ENCODE data around the gene KNOP1. TPM values are rescaled to one million over a fixed set of nuclear protein-coding genes. Genes with fewer than 3 reads are reported as not detected.

The KNOP1 gene
- total RNA-seq, 4 donors from 2014 or later = 4.1 to 9.2 (median 5.5) TPM

- Histone ChIP-seq H3K27me3 (no peaks in the 10 kb centered on the region), H3K4me1 (peaks cover 0 to 2% of the 10 kb centered on the region in 2 donors), H3K9me3 (no peaks in the 10 kb centered on the region), H3K4me3 (no peak overlapping the region), H3K36me3 (no peaks in the 10 kb centered on the region), H3K27ac (no peak overlapping the region)
- intact Hi-C loops (cut with DNase I; ENCODE audit: low total_unique reads) (no loop called here), in situ Hi-C loops (cut with MboI; ENCODE audit: low sequenced_read_pairs in 4 of 4) (no loop called here)
- TF ChIP-seq POLR2A (IDR thresholded peaks at IDR 0.05) (no peak), CTCF (IDR thresholded peaks at IDR 0.05 in 4 of 5, conservative IDR thresholded peaks at IDR 0.05 in 1 of 5) (no peak)
- ATAC-seq = no peak
- no peak for DNase-seq
These were observed 25.8 kb upstream of the KNOP1 start for GRCh38 chr16:19743816-19744159.

- H3K36me3 ChIP-seq = no peaks in the 10 kb centered on the region
- DNase-seq (no peak), ATAC-seq (no peak)
- intact Hi-C loops (cut with DNase I; ENCODE audit: low total_unique reads) = no loop called here
- H3K27me3 ChIP-seq = no peaks in the 10 kb centered on the region
- TF ChIP-seq POLR2A (IDR thresholded peaks at IDR 0.05) = no peak
- TF ChIP-seq CTCF (IDR thresholded peaks at IDR 0.05 in 4 of 5, conservative IDR thresholded peaks at IDR 0.05 in 1 of 5) = no peak
- no peak overlapping the region for H3K4me3 ChIP-seq
- no peaks in the 10 kb centered on the region for H3K9me3 ChIP-seq
- H3K27ac ChIP-seq = no peak overlapping the region
- H3K4me1 ChIP-seq = no peaks in the 10 kb centered on the region
- in situ Hi-C loops (cut with MboI; ENCODE audit: low sequenced_read_pairs in 4 of 4) = no loop called here
These were observed 23.3 kb upstream of the KNOP1 start for GRCh38 chr16:19741354-19741753.

- no peaks in the 10 kb centered on the region for H3K27me3 ChIP-seq
- intact Hi-C loops (cut with DNase I; ENCODE audit: low total_unique reads) = no loop called here
- ATAC-seq = no peak
- no peak for TF ChIP-seq POLR2A (IDR thresholded peaks at IDR 0.05)
- TF ChIP-seq CTCF (IDR thresholded peaks at IDR 0.05 in 4 of 5, conservative IDR thresholded peaks at IDR 0.05 in 1 of 5) = no peak
- peaks cover 12 to 19% of the 10 kb centered on the region in 2 donors for H3K4me1 ChIP-seq
- H3K4me3 ChIP-seq = no peak overlapping the region
- no peak overlapping the region for H3K27ac ChIP-seq
- DNase-seq = no peak
- no peaks in the 10 kb centered on the region for H3K36me3 ChIP-seq
- H3K9me3 ChIP-seq = no peaks in the 10 kb centered on the region
- in situ Hi-C loops (cut with MboI; ENCODE audit: low sequenced_read_pairs in 4 of 4) = no loop called here
These were observed 19.4 kb upstream of the KNOP1 start for GRCh38 chr16:19737306-19738038.

- Histone ChIP-seq H3K27ac (peak overlapping the region in 3 of 4 donors; percentile 3 to 53 (median 45)), H3K27me3 (no peaks in the 10 kb centered on the region), H3K36me3 (no peaks in the 10 kb centered on the region), H3K9me3 (no peaks in the 10 kb centered on the region), H3K4me3 (no peak overlapping the region), H3K4me1 (peaks cover 12 to 19% of the 10 kb centered on the region in 2 donors)
- TF ChIP-seq POLR2A (IDR thresholded peaks at IDR 0.05) = no peak
- intact Hi-C loops (cut with DNase I; ENCODE audit: low total_unique reads) = no loop called here
- in situ Hi-C loops (cut with MboI; ENCODE audit: low sequenced_read_pairs in 4 of 4) = no loop called here
- ATAC-seq = peak in 1 of 2 donors; percentile 49
- peak in 1 of 2 donors; percentile 23 for DNase-seq
These were observed 17.2 kb upstream of the KNOP1 start for GRCh38 chr16:19735074-19735867.

GRCh38 chr16:19733551-19733950, 15.5 kb upstream of the KNOP1 start:
- H3K4me1 ChIP-seq = peaks cover 12 to 19% of the 10 kb centered on the region in 2 donors
- H3K36me3 ChIP-seq = no peaks in the 10 kb centered on the region
- DNase-seq = no peak
- H3K27ac ChIP-seq = peak overlapping the region in 2 of 4 donors; percentile 19 to 45
- in situ Hi-C loops (cut with MboI; ENCODE audit: low sequenced_read_pairs in 4 of 4) (no loop called here), intact Hi-C loops (cut with DNase I; ENCODE audit: low total_unique reads) (no loop called here)
- no peak for ATAC-seq
- TF ChIP-seq POLR2A (IDR thresholded peaks at IDR 0.05) (no peak), CTCF (IDR thresholded peaks at IDR 0.05 in 4 of 5, conservative IDR thresholded peaks at IDR 0.05 in 1 of 5) (no peak)
- H3K4me3 ChIP-seq = no peak overlapping the region
- no peaks in the 10 kb centered on the region for H3K9me3 ChIP-seq
- H3K27me3 ChIP-seq = no peaks in the 10 kb centered on the region
